ENCODE measurements around the gene DSCAM.

Gene DSCAM

DNA sequence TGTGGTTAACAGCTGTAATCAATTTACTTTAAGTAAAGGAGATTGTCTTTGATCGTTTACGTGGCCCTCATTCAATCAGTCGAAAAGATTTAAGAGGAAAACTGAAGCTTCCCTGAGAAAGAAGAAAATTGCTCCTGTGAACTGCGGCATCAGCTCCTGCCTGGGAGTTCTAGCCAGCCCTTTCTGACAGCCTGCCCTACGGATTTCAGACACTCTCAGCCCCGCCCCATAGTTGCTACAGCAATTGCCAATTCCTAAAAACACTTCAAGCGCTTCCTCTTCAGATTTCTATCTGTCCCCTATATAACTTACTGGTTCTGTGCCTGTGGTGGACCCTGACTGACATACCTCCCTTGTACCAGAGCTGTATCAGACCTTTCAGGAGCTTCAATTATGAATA, 277.6 kb downstream of the DSCAM start:
- Histone ChIP-seq H3K27me3 (ENCODE audit: insufficient read depth, low read length) (no peaks in the 10 kb centered on the region), H3K4me3 (ENCODE audit: low read length) (no peak overlapping the region), H3K9ac (ENCODE audit: low read depth, low read length) (no peak overlapping the region), H3K36me3 (ENCODE audit: insufficient read depth, low read length) (no peaks in the 10 kb centered on the region), H3K9me3 (ENCODE audit: insufficient read depth, low read depth, low read length) (no peaks in the 10 kb centered on the region), H3K4me1 (ENCODE audit: insufficient read depth, low read length) (no peaks in the 10 kb centered on the region), H3K27ac (ENCODE audit: low read depth, low read length) (no peak overlapping the region)
- WGBS = 84% methylated on average over 7 of the region's 7 CpGs

DNA sequence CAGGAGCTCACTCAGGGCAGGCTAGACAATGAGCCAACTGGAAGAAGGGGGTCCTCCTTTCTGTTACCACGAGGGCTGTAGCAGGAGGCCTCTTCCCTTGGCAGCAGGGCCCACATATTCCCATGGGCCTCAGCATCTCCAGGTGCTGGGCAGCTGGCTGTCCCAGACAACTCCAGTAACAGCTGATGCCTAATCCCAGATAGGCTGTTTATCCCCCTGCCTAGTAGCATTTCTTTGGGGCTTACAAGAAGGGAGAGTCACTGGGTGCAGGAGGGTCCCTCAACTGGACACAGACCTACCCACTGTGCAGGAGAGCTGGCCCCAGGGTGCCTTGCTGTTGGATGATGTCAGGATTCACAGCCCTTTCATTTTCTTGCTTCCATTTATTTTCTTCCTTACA, 278.2 kb downstream of the DSCAM start:
- WGBS = 89% methylated on average over 1 of the region's 1 CpG
- no peak overlapping the region for H3K27ac ChIP-seq (ENCODE audit: low read depth, low read length)
- H3K4me1 ChIP-seq (ENCODE audit: insufficient read depth, low read length) = no peaks in the 10 kb centered on the region
- no peaks in the 10 kb centered on the region for H3K36me3 ChIP-seq (ENCODE audit: insufficient read depth, low read length)
- no peaks in the 10 kb centered on the region for H3K27me3 ChIP-seq (ENCODE audit: insufficient read depth, low read length)
- H3K9ac ChIP-seq (ENCODE audit: low read depth, low read length) = no peak overlapping the region
- no peak overlapping the region for H3K4me3 ChIP-seq (ENCODE audit: low read length)
- no peaks in the 10 kb centered on the region for H3K9me3 ChIP-seq (ENCODE audit: insufficient read depth, low read depth, low read length)

DNA sequence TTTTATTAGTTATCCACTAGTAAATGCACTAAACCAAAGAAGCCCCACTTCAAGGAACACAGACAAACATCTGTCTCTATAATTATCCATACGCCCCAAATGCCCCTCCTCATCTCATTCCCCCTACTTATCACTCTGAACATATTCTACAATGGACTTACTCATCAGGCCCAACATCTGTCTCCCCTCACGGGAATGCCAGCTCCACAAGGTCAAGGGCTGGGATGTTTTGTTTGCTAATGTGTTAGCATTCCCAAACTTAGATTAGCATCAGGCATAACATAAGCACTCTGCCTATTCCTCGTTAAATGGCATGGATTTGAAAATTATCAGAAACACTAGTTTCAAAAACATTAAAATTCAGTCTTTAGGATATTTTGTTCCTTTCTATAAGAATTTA, 279.5 kb downstream of the DSCAM start:
- Histone ChIP-seq H3K4me1 (ENCODE audit: insufficient read depth, low read length) (no peaks in the 10 kb centered on the region), H3K27ac (ENCODE audit: low read depth, low read length) (no peak overlapping the region), H3K9me3 (ENCODE audit: insufficient read depth, low read depth, low read length) (no peaks in the 10 kb centered on the region), H3K4me3 (ENCODE audit: low read length) (no peak overlapping the region), H3K27me3 (ENCODE audit: insufficient read depth, low read length) (no peaks in the 10 kb centered on the region), H3K36me3 (ENCODE audit: insufficient read depth, low read length) (no peaks in the 10 kb centered on the region), H3K9ac (ENCODE audit: low read depth, low read length) (no peak overlapping the region)
- 78% methylated on average over 2 of the region's 3 CpGs for WGBS

DNA sequence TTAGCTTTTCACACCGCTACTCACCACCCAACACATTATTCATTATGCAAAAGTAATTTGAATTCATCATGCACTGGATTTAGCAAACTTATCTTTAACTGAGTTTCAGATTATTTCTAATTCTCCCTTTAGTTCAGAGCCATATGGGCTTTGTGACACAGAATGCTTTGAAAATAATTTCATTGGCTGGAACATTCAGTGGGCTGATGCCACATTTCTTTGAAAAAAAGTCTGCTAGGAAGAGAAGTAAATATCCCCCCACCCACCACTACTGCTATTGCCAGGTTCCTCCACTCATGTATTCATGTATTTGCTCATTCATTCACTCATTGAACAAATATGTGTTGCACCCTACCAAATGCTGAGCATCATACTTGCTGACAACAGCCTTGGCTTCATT, 280.5 kb downstream of the DSCAM start:
- 45% methylated on average over 1 of the region's 1 CpG for WGBS
- Histone ChIP-seq H3K27me3 (ENCODE audit: insufficient read depth, low read length) (no peaks in the 10 kb centered on the region), H3K36me3 (ENCODE audit: insufficient read depth, low read length) (no peaks in the 10 kb centered on the region), H3K4me3 (ENCODE audit: low read length) (no peak overlapping the region), H3K9ac (ENCODE audit: low read depth, low read length) (no peak overlapping the region), H3K27ac (ENCODE audit: low read depth, low read length) (no peak overlapping the region), H3K4me1 (ENCODE audit: insufficient read depth, low read length) (no peaks in the 10 kb centered on the region), H3K9me3 (ENCODE audit: insufficient read depth, low read depth, low read length) (no peaks in the 10 kb centered on the region)

DNA sequence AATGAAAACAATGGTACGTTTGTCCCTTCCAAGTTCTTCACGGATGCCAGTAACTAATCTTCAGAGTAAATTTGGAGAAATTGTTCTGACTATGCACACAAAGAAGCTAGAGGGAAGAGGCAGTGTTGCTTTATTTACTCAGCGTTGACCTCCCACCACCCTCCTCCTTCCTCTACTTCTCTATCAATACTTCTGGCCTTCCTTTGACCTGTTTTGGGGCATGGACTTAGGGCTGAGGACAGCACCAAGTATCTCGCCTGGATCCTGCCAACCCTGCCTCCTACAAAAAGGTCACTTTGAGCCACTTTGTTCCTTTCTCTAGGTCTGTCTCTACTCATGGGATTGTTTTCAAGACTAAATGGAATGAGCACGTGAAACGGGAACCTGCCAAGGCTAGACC, 282.6 kb downstream of the DSCAM start:
- Histone ChIP-seq H3K36me3 (ENCODE audit: insufficient read depth, low read length) (no peaks in the 10 kb centered on the region), H3K27ac (ENCODE audit: low read depth, low read length) (no peak overlapping the region), H3K4me3 (ENCODE audit: low read length) (no peak overlapping the region), H3K4me1 (ENCODE audit: insufficient read depth, low read length) (no peaks in the 10 kb centered on the region), H3K27me3 (ENCODE audit: insufficient read depth, low read length) (no peaks in the 10 kb centered on the region), H3K9ac (ENCODE audit: low read depth, low read length) (no peak overlapping the region), H3K9me3 (ENCODE audit: insufficient read depth, low read depth, low read length) (no peaks in the 10 kb centered on the region)
- WGBS = 92% methylated on average over 6 of the region's 6 CpGs

DNA sequence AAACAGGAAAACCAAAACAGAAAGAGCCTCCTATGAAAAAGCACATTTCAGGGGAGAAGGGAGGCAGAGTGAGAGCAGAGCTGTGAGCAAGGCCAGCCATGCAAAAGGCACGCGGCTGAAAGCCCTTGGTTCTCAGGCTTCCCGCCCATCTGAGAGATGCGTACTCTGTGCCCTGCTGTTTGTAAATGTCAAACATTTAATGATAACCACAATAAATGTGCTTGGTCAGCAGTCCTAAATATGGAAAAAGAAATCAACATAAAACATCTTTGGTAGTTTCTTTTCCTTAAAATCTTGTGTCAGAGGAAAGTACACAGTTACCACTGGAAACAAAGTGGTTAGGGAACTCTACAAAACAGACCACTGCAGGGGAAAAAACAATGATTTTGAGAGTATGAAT, 283.1 kb downstream of the DSCAM start:
- H3K27me3 ChIP-seq (ENCODE audit: insufficient read depth, low read length) = no peaks in the 10 kb centered on the region
- no peaks in the 10 kb centered on the region for H3K4me1 ChIP-seq (ENCODE audit: insufficient read depth, low read length)
- no peaks in the 10 kb centered on the region for H3K36me3 ChIP-seq (ENCODE audit: insufficient read depth, low read length)
- H3K4me3 ChIP-seq (ENCODE audit: low read length) = no peak overlapping the region
- H3K27ac ChIP-seq (ENCODE audit: low read depth, low read length) = no peak overlapping the region
- H3K9me3 ChIP-seq (ENCODE audit: insufficient read depth, low read depth, low read length) = no peaks in the 10 kb centered on the region
- WGBS = 91% methylated on average over 4 of the region's 4 CpGs
- H3K9ac ChIP-seq (ENCODE audit: low read depth, low read length) = no peak overlapping the region

DNA sequence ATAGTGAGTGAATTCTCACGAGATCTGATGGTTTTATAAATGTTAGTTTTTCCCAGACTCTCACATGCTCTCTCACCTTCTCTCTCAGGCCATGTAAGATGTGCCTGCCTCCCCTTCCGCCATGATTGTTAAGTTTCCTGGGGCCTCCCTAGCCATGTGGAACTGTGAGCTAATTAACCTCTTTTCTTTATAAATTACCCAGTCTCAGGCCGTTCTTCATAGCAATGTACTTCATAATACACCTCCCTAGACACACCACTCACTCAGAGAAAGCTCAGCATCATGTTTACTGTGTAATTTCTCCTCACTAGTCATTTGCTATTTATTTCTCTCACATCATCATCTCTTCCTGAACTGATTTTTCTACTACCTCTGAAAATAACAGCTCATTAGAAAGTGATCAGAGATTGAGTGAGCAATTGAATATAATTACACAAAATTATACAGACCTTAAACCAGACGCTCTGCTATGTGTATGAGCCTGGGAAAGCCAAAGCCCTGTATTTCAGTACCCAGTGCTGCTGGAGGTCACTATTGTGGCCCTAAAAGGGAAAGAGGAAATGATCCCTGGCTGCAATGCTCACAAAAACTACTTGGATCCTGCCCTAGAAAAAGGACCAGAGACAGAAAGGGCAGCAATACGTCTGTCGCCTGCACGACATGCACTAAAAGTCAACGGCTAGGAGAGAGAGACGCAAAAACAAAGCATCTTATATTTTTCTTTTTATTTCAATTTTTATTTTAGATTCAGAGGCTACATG, 284.5 kb downstream of the DSCAM start:
- H3K27ac ChIP-seq (ENCODE audit: low read depth, low read length) = no peak overlapping the region
- no peaks in the 10 kb centered on the region for H3K4me1 ChIP-seq (ENCODE audit: insufficient read depth, low read length)
- 92% methylated on average over 7 of the region's 9 CpGs for WGBS
- H3K36me3 ChIP-seq (ENCODE audit: insufficient read depth, low read length) = no peaks in the 10 kb centered on the region
- no peak overlapping the region for H3K4me3 ChIP-seq (ENCODE audit: low read length)
- H3K9ac ChIP-seq (ENCODE audit: low read depth, low read length) = no peak overlapping the region
- no peaks in the 10 kb centered on the region for H3K27me3 ChIP-seq (ENCODE audit: insufficient read depth, low read length)
- no peaks in the 10 kb centered on the region for H3K9me3 ChIP-seq (ENCODE audit: insufficient read depth, low read depth, low read length)

DNA sequence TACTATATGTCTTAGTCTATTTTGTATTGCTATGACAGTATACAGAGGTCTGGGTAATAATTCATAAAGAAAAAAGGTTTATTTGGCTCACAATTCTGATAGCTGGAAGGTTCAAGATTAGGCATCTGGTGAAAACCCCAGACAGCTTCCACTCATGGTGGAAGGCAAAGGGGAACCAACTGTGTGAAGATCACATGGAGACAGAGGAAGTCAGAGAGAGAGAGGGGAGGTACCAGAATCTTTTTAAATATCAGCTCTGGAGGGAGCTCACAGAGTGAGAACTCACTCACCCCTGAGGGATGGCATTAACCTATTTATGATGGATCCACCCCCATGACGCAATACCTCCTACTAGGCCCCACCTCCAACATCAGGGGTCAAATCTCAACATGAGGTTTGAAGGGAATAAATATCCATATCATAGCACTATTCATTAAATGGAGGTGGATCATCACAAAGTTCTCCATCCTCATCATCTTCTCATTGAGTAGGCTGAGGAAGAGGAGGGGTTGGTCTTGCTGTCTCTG, 290.5 kb downstream of the DSCAM start:
- no CpG with 5 or more reads among the region's 1 CpG for WGBS

DNA sequence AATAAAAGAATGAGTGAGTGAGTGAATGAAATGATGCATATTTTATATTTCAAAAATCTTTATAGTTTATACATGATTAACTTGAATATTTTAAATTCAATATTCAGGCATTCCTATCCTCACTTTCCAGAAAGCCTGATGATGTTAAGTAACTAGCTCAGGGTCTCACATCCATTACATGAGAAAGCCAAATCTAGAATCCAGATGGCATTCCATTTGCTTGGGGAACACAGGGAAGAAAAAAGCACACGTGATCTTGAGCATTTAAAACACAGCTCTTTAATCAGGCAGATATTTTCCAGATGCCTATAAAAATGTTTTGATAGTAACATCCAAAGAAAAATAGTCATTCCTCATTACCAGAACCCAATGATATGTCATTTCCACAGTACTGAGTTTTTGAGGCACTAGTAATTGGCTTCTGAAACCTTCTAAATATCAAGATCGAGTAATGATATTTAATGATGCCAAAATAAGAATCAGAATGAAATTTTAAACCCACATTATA, 291.9 kb downstream of the DSCAM start:
- H3K27ac ChIP-seq (ENCODE audit: low read depth, low read length) = no peak overlapping the region
- H3K9me3 ChIP-seq (ENCODE audit: insufficient read depth, low read depth, low read length) = peaks cover 9% of the 10 kb centered on the region
- no peaks in the 10 kb centered on the region for H3K4me1 ChIP-seq (ENCODE audit: insufficient read depth, low read length)
- no peak overlapping the region for H3K9ac ChIP-seq (ENCODE audit: low read depth, low read length)
- 57% methylated on average over 1 of the region's 2 CpGs for WGBS
- H3K27me3 ChIP-seq (ENCODE audit: insufficient read depth, low read length) = no peaks in the 10 kb centered on the region
- no peaks in the 10 kb centered on the region for H3K36me3 ChIP-seq (ENCODE audit: insufficient read depth, low read length)
- no peak overlapping the region for H3K4me3 ChIP-seq (ENCODE audit: low read length)

More for the DNA sequence above, 290.5 kb downstream of the DSCAM start:
- Histone ChIP-seq H3K4me1 (ENCODE audit: insufficient read depth, low read length) (no peaks in the 10 kb centered on the region), H3K27me3 (ENCODE audit: insufficient read depth, low read length) (no peaks in the 10 kb centered on the region), H3K36me3 (ENCODE audit: insufficient read depth, low read length) (no peaks in the 10 kb centered on the region), H3K9ac (ENCODE audit: low read depth, low read length) (no peak overlapping the region), H3K9me3 (ENCODE audit: insufficient read depth, low read depth, low read length) (no peaks in the 10 kb centered on the region), H3K27ac (ENCODE audit: low read depth, low read length) (no peak overlapping the region), H3K4me3 (ENCODE audit: low read length) (no peak overlapping the region)

DNA sequence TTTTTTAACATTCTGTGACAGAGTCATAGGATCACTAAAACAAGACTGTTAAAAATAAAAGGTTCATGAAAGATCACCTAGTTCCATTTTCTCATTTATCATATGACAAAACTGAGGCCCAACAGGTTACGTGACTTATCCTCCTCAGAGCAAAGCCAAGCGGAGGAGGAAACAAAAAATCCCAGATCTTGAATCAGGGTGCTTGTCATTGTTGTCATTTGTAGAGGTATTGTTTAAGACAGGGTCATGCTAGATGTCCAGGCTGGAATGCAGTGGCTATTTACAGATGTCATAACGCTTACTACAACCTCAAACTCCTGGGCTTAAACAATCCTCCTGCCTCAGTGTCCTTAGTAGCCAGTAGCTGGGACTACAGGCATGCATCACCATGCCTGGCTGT, 293.2 kb downstream of the DSCAM start:
- WGBS = 97% methylated on average over 3 of the region's 3 CpGs
- Histone ChIP-seq H3K36me3 (ENCODE audit: insufficient read depth, low read length) (no peaks in the 10 kb centered on the region), H3K27ac (ENCODE audit: low read depth, low read length) (no peak overlapping the region), H3K27me3 (ENCODE audit: insufficient read depth, low read length) (no peaks in the 10 kb centered on the region), H3K4me1 (ENCODE audit: insufficient read depth, low read length) (no peaks in the 10 kb centered on the region), H3K9me3 (ENCODE audit: insufficient read depth, low read depth, low read length) (peaks cover 11% of the 10 kb centered on the region), H3K4me3 (ENCODE audit: low read length) (no peak overlapping the region), H3K9ac (ENCODE audit: low read depth, low read length) (no peak overlapping the region)

DNA sequence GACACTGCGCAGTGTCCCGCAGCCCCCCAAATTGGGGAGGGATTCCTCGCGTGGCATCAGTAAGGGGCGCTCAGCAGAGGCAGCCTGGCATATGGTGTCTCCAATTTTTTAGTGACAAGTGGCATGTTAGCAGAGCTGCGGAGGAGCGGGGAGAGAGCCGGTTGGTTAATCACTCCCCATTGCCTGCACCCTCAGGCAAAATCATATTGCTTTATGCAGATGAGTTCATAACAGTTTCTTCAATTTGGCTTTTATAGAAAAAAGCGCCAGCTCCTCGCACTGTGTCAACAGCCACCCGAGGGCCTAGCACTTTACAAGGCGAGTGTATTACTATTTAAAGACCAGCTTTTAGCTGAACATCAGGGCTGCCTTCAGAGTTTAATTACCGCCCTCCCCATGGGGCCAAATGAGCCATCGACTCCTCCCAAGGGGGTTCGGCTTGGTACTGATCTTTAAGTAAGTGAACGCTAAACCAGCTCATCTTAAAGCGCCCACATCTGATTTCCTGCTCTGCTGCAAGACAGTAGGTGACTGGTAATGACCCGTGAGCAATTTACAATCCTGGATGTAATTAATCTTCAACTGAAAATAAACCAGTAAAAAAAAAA, 298.9 kb downstream of the DSCAM start:
- no peak overlapping the region for H3K4me3 ChIP-seq (ENCODE audit: low read length)
- H3K9me3 ChIP-seq (ENCODE audit: insufficient read depth, low read depth, low read length) = peaks cover 11% of the 10 kb centered on the region
- H3K9ac ChIP-seq (ENCODE audit: low read depth, low read length) = no peak overlapping the region
- 78% methylated on average over 18 of the region's 18 CpGs for WGBS
- H3K27ac ChIP-seq (ENCODE audit: low read depth, low read length) = no peak overlapping the region
- no peaks in the 10 kb centered on the region for H3K27me3 ChIP-seq (ENCODE audit: insufficient read depth, low read length)
- no peaks in the 10 kb centered on the region for H3K36me3 ChIP-seq (ENCODE audit: insufficient read depth, low read length)
- H3K4me1 ChIP-seq (ENCODE audit: insufficient read depth, low read length) = peaks cover 10% of the 10 kb centered on the region; the same call in 1 of the 2 replicates

Measured in HUES64 (cell line).